ENCODE measurements around the gene ATP1A1.

Gene ATP1A1

DNA sequence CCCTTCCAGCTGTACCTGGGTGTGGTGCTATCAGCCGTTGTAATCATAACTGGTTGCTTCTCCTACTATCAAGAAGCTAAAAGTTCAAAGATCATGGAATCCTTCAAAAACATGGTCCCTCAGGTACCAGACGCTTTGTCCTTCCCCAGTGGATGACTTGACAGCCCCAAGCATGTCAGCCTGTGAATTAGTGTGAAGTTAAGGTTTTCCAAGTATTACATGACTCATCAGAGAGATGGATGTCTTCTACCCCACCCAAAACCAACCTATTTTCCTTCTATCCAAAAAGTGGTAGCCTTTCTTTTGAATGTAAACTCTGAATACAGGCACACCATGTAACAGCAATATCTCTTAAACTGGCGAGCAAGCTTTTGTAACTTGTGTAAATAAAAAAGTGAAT lies 15.1 kb downstream of the ATP1A1 start:
- Histone ChIP-seq H3K4me3 (ENCODE audit: severe bottlenecking) (no peak overlapping the region), H3K9me3 (ENCODE audit: severe bottlenecking) (no peaks in the 10 kb centered on the region), H3K36me3 (ENCODE audit: low read depth) (peaks cover 97% of the 10 kb centered on the region), H3K27me3 (ENCODE audit: insufficient read depth, poor library complexity, severe bottlenecking) (no peaks in the 10 kb centered on the region), H3K4me1 (ENCODE audit: insufficient read depth, poor library complexity, severe bottlenecking) (no peaks in the 10 kb centered on the region), H3K27ac (ENCODE audit: poor library complexity, severe bottlenecking) (no peak overlapping the region)
- DNase-seq (ENCODE audit: low spot score): no peak
- ATAC-seq (ENCODE audit: low read depth): no peak
- TF ChIP-seq, protein P1, sequence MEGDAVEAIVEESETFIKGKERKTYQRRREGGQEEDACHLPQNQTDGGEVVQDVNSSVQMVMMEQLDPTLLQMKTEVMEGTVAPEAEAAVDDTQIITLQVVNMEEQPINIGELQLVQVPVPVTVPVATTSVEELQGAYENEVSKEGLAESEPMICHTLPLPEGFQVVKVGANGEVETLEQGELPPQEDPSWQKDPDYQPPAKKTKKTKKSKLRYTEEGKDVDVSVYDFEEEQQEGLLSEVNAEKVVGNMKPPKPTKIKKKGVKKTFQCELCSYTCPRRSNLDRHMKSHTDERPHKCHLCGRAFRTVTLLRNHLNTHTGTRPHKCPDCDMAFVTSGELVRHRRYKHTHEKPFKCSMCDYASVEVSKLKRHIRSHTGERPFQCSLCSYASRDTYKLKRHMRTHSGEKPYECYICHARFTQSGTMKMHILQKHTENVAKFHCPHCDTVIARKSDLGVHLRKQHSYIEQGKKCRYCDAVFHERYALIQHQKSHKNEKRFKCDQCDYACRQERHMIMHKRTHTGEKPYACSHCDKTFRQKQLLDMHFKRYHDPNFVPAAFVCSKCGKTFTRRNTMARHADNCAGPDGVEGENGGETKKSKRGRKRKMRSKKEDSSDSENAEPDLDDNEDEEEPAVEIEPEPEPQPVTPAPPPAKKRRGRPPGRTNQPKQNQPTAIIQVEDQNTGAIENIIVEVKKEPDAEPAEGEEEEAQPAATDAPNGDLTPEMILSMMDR (IDR thresholded peaks at IDR 0.05; ENCODE audit: poor library complexity, severe bottlenecking): no peak

DNA sequence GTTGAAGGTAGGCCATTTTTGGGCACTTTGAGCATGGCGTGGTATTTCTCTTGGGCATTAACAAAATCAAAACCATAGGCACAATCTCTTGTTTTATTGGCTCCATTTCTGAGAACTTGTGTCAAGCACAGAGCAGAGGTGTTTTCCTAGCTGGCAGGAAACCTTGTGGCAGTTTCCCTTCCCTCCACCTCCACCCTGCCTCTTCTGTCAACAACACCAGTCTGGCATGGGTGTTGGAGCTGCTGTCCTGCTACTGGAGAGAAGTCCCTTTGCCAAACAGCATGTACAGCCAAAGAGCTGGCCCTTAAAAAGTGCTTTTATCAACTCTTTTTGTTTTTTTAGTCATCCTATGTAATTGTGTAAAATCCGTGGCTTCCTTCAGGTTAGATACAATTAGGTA lies 16.0 kb downstream of the ATP1A1 start:
- no peak overlapping the region for H3K27ac ChIP-seq (ENCODE audit: poor library complexity, severe bottlenecking)
- no peaks in the 10 kb centered on the region for H3K9me3 ChIP-seq (ENCODE audit: severe bottlenecking)
- ATAC-seq (ENCODE audit: low read depth) (no peak), DNase-seq (ENCODE audit: low spot score) (no peak)
- H3K4me3 ChIP-seq (ENCODE audit: severe bottlenecking): no peak overlapping the region
- no peaks in the 10 kb centered on the region for H3K27me3 ChIP-seq (ENCODE audit: insufficient read depth, poor library complexity, severe bottlenecking)
- no peaks in the 10 kb centered on the region for H3K4me1 ChIP-seq (ENCODE audit: insufficient read depth, poor library complexity, severe bottlenecking)
- TF ChIP-seq, protein P1 (IDR thresholded peaks at IDR 0.05; ENCODE audit: poor library complexity, severe bottlenecking): no peak
- H3K36me3 ChIP-seq (ENCODE audit: low read depth): peaks cover 98% of the 10 kb centered on the region

DNA sequence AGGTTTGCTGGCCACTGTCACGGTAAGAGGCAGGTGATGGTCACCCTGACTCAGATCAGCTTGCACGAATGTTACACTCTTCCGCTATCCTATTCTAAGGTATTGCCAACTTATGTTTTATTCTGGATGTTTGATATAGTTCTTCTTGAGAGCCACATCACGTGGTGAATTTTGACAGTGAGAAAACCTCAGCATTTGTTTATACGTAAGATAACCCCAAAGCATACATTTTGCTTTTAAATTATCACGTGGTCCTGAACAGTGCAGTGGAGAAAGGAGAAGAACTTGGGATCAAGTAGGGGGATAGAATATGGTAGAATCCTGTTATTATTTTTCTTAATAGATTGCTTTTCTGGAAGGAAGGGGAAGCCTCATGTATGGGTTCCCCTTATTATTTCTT lies 16.6 kb downstream of the ATP1A1 start:
- Histone ChIP-seq H3K4me1 (ENCODE audit: insufficient read depth, poor library complexity, severe bottlenecking) (no peaks in the 10 kb centered on the region), H3K4me3 (ENCODE audit: severe bottlenecking) (no peak overlapping the region), H3K9me3 (ENCODE audit: severe bottlenecking) (no peaks in the 10 kb centered on the region), H3K27ac (ENCODE audit: poor library complexity, severe bottlenecking) (no peak overlapping the region), H3K36me3 (ENCODE audit: low read depth) (peaks cover 98% of the 10 kb centered on the region), H3K27me3 (ENCODE audit: insufficient read depth, poor library complexity, severe bottlenecking) (no peaks in the 10 kb centered on the region)
- ATAC-seq (ENCODE audit: low read depth) (no peak), DNase-seq (ENCODE audit: low spot score) (no peak)
- TF ChIP-seq, protein P1 (IDR thresholded peaks at IDR 0.05; ENCODE audit: poor library complexity, severe bottlenecking): no peak

DNA sequence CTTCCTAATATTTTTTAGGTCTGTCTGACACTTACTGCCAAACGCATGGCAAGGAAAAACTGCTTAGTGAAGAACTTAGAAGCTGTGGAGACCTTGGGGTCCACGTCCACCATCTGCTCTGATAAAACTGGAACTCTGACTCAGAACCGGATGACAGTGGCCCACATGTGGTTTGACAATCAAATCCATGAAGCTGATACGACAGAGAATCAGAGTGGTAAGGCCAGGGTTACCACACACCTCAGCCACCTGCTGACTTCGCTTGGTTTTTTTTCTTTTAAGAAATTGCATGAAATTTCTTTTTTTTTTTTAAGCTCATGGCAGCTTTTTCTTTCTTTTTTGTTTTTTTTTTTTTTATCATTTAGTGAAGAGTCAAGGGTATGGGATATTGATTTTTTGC lies 17.2 kb downstream of the ATP1A1 start:
- H3K4me1 ChIP-seq (ENCODE audit: insufficient read depth, poor library complexity, severe bottlenecking): no peaks in the 10 kb centered on the region

DNA sequence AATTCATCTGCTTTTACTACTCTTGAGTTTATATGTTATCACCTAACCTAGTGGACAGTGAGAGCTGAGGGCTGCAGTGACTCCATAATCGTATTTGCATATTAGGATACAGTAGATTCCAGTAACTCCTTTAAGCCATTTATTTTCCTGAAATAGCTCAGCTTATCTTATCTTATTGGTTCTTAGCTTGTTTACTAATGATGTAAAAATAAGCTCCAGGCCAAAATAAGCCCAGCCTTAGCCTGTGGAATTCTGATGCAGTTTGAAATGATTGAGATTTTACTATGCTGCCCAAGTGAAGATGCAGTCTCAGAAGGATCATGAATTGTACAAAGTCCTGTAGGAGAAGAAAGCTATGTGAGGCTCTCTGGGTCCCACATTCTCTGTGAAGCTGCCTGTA lies 18.1 kb downstream of the ATP1A1 start:
- ATAC-seq (ENCODE audit: low read depth) (no peak), DNase-seq (ENCODE audit: low spot score) (no peak)
- Histone ChIP-seq H3K27me3 (ENCODE audit: insufficient read depth, poor library complexity, severe bottlenecking) (no peaks in the 10 kb centered on the region), H3K4me3 (ENCODE audit: severe bottlenecking) (no peak overlapping the region), H3K36me3 (ENCODE audit: low read depth) (peaks cover 100% of the 10 kb centered on the region), H3K4me1 (ENCODE audit: insufficient read depth, poor library complexity, severe bottlenecking) (no peaks in the 10 kb centered on the region), H3K27ac (ENCODE audit: poor library complexity, severe bottlenecking) (no peak overlapping the region), H3K9me3 (ENCODE audit: severe bottlenecking) (no peaks in the 10 kb centered on the region)
- TF ChIP-seq, protein P1 (IDR thresholded peaks at IDR 0.05; ENCODE audit: poor library complexity, severe bottlenecking): no peak

More for the DNA sequence above, 17.2 kb downstream of the ATP1A1 start:
- ATAC-seq (ENCODE audit: low read depth) (no peak), DNase-seq (ENCODE audit: low spot score) (no peak)
- H3K9me3 ChIP-seq (ENCODE audit: severe bottlenecking): no peaks in the 10 kb centered on the region
- TF ChIP-seq, protein P1 (IDR thresholded peaks at IDR 0.05; ENCODE audit: poor library complexity, severe bottlenecking): no peak
- no peak overlapping the region for H3K27ac ChIP-seq (ENCODE audit: poor library complexity, severe bottlenecking)
- no peaks in the 10 kb centered on the region for H3K27me3 ChIP-seq (ENCODE audit: insufficient read depth, poor library complexity, severe bottlenecking)
- no peak overlapping the region for H3K4me3 ChIP-seq (ENCODE audit: severe bottlenecking)
- peaks cover 98% of the 10 kb centered on the region for H3K36me3 ChIP-seq (ENCODE audit: low read depth)

Measured in RWPE2 (cell line).